ENCODE results near the gene PIEZO2.

The PIEZO2 gene

DNA sequence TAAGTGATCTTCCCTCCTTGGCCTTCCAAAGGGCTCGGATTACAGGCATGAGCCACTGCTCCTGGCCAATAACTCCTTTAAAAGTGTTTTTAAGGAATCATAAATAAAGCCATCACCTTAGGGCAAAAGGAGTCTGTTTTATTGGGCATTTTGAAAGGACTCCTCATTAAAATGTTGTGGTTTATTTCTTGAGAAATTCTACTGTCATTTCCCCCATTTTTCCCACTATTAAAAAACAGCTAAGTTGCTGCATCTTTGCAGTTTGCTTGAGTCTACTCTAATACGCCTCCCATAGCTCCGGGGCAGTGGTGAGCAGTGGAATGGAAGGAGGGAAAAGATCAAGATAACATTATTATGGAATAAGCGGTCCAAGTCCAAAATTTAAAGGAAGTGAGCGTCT lies 293.2 kb downstream of the PIEZO2 start (continued):
- TF ChIP-seq ARNTL (CRISPR knock-in tag; IDR thresholded peaks at IDR 0.05; ENCODE audit: borderline replicate concordance, low read depth) (no peak), RARB (CRISPR knock-in tag; IDR thresholded peaks at IDR 0.05) (no peak), GLIS3 (CRISPR knock-in tag; IDR thresholded peaks at IDR 0.05) (no peak), ZFP3 (CRISPR knock-in tag; IDR thresholded peaks at IDR 0.05) (no peak), ZNF565 (CRISPR knock-in tag; conservative IDR thresholded peaks at IDR 0.05; ENCODE audit: low read depth) (no peak)

DNA sequence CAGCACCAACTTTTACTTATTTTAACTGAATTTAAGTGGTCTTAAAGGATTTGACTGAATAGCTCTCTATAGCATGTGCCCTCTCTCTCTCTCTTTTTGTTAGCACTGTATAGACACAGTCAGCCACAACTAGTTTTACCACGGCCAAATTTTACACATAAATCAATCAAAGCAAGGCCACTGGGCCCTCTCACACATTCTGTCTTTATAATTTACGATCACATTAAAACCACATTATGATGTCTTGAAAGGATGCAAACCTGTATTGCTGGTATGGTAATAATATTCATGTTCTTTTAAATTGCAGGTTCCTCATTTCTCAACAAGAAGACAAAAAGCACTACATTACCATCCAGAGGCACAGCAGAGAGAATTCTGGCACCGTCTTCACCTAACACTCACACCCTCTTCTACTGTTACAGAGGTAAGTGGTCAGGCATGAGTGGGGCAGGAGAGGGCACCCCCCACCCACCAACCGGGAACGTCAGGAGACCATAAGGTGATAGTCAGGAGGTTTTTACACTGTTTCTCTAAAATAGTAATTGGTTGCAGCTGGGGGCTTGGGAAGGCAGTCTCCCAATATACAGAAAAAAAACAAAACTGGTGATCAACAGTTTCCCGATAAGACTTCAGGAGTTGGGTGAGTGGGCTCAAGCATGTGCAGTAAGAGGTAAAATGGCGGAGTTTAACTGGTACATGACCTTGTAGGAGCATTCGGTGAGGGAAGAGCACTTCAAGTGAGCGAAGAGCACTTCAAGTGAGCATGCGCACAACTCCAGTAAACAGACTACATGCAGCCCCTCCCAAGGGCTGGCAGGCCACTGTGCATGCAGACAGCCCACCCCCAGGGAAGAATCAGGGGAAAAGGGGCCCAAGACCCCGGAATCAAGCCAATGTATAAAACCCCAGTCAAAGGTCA lies 296.7 kb downstream of the PIEZO2 start:
- no peak for ATAC-seq
- TF ChIP-seq ZC3H10 (CRISPR knock-in tag; IDR thresholded peaks at IDR 0.05) = no peak
- TF ChIP-seq TCF4 (CRISPR knock-in tag; IDR thresholded peaks at IDR 0.05; ENCODE audit: borderline replicate concordance) = no peak
- no peak for TF ChIP-seq GLIS3 (CRISPR knock-in tag; IDR thresholded peaks at IDR 0.05)
- no peak for TF ChIP-seq ZNF565 (CRISPR knock-in tag; conservative IDR thresholded peaks at IDR 0.05; ENCODE audit: low read depth)
- TF ChIP-seq PPARA (CRISPR knock-in tag; IDR thresholded peaks at IDR 0.05; ENCODE audit: borderline replicate concordance) = no peak
- no peak for TF ChIP-seq CSDC2 (CRISPR knock-in tag; IDR thresholded peaks at IDR 0.05)
- TF ChIP-seq BACH2 (CRISPR knock-in tag; IDR thresholded peaks at IDR 0.05; ENCODE audit: borderline replicate concordance) = no peak
- TF ChIP-seq, protein P1, sequence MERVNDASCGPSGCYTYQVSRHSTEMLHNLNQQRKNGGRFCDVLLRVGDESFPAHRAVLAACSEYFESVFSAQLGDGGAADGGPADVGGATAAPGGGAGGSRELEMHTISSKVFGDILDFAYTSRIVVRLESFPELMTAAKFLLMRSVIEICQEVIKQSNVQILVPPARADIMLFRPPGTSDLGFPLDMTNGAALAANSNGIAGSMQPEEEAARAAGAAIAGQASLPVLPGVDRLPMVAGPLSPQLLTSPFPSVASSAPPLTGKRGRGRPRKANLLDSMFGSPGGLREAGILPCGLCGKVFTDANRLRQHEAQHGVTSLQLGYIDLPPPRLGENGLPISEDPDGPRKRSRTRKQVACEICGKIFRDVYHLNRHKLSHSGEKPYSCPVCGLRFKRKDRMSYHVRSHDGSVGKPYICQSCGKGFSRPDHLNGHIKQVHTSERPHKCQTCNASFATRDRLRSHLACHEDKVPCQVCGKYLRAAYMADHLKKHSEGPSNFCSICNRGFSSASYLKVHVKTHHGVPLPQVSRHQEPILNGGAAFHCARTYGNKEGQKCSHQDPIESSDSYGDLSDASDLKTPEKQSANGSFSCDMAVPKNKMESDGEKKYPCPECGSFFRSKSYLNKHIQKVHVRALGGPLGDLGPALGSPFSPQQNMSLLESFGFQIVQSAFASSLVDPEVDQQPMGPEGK (CRISPR knock-in tag; IDR thresholded peaks at IDR 0.05; ENCODE audit: borderline replicate concordance) = no peak
- no peak for TF ChIP-seq ZFP30 (CRISPR knock-in tag; IDR thresholded peaks at IDR 0.05)
- no peak for TF ChIP-seq ARNTL (CRISPR knock-in tag; IDR thresholded peaks at IDR 0.05; ENCODE audit: borderline replicate concordance, low read depth)
- TF ChIP-seq ISL1 (CRISPR knock-in tag; IDR thresholded peaks at IDR 0.05) = no peak
- no peak for TF ChIP-seq ZFP3 (CRISPR knock-in tag; IDR thresholded peaks at IDR 0.05)
- no peak for TF ChIP-seq OSR1 (CRISPR knock-in tag; IDR thresholded peaks at IDR 0.05)
- TF ChIP-seq, protein P2, sequence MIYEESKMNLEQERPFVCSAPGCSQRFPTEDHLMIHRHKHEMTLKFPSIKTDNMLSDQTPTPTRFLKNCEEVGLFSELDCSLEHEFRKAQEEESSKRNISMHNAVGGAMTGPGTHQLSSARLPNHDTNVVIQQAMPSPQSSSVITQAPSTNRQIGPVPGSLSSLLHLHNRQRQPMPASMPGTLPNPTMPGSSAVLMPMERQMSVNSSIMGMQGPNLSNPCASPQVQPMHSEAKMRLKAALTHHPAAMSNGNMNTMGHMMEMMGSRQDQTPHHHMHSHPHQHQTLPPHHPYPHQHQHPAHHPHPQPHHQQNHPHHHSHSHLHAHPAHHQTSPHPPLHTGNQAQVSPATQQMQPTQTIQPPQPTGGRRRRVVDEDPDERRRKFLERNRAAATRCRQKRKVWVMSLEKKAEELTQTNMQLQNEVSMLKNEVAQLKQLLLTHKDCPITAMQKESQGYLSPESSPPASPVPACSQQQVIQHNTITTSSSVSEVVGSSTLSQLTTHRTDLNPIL (CRISPR knock-in tag; IDR thresholded peaks at IDR 0.05; ENCODE audit: low read depth) = no peak

DNA sequence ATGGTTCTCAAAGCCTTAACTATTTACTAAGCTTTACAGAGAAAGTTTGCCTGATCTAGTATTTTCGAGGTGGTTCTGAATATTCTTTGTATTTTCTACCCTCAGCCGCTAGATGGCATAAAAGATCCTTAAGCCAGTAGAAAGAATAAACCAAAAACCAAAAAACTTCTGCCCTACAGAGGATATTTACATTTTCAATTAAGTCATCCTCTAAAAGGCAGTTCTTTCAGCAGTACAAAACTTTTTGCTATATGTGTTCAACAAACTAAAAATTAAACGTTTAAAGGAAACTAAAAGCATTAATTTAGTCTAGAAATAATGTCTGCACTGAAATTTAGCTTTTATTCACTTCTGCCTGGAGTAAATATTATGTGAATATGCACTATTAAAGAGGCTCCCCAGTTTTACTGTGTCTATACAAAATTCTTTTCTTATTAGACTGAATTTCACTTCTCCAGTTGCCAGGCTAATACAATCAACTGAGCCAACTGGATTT lies 297.5 kb downstream of the PIEZO2 start:
- TF ChIP-seq RARB (CRISPR knock-in tag; IDR thresholded peaks at IDR 0.05) (no peak), ZFP30 (CRISPR knock-in tag; IDR thresholded peaks at IDR 0.05) (no peak), SNAI2 (CRISPR knock-in tag; IDR thresholded peaks at IDR 0.05) (no peak), ZNF8 (CRISPR knock-in tag; IDR thresholded peaks at IDR 0.05) (no peak), ZC3H10 (CRISPR knock-in tag; IDR thresholded peaks at IDR 0.05) (no peak), ISL1 (CRISPR knock-in tag; IDR thresholded peaks at IDR 0.05) (no peak), ZNF70 (CRISPR knock-in tag; IDR thresholded peaks at IDR 0.05) (no peak), GLIS3 (CRISPR knock-in tag; IDR thresholded peaks at IDR 0.05) (no peak)
- ATAC-seq = peak; percentile 43; the same call in 1 of the 3 replicates

DNA sequence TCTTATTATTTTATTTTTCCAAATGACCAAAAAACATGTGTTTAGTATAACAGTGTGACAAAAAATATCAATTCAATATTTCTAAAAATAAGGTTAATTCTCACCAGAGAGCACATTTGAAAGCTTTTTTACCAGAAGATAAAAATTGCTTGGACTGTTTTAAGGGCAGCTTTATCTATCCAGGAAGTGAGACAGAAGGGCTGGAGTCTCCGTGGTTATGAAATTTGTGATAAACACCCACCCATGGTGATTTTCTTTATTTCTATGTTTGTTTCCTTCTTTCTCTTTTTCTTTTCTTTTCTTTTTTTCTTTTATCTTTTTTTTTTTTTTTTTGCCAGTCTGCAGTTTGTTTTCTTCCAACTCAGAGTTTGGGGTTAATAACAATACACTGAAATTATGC lies 298.5 kb downstream of the PIEZO2 start:
- no peak for TF ChIP-seq PPARA (CRISPR knock-in tag; IDR thresholded peaks at IDR 0.05; ENCODE audit: borderline replicate concordance)
- no peak for ATAC-seq

DNA sequence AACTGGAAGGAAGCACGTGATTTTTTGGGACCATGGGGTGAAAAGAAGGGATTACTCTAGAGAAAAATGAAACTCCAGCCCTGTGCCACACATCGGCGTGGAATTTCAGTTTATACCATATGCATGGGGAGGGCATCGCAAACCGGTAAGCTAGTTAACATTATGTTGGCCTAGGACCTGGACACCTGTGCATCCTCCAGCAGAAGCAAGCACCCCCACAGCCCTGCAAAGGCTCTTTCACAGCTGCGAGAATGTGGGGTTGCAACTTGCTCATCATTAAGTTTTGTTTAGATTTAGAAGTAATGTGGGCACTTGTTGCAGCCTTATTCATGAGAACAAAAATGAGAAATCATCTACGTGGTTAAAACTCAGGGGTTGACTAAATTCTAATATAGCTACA lies 299.2 kb downstream of the PIEZO2 start:
- ATAC-seq = no peak
- TF ChIP-seq ZFP30 (CRISPR knock-in tag; IDR thresholded peaks at IDR 0.05) = no peak
- TF ChIP-seq ARNTL (CRISPR knock-in tag; IDR thresholded peaks at IDR 0.05; ENCODE audit: borderline replicate concordance, low read depth) = no peak
- TF ChIP-seq GLIS3 (CRISPR knock-in tag; IDR thresholded peaks at IDR 0.05) = no peak
- TF ChIP-seq POU6F1 (CRISPR knock-in tag; IDR thresholded peaks at IDR 0.05; ENCODE audit: borderline replicate concordance, low read depth) = no peak
- TF ChIP-seq ESRRG (CRISPR knock-in tag; IDR thresholded peaks at IDR 0.05) = no peak
- TF ChIP-seq BACH2 (CRISPR knock-in tag; IDR thresholded peaks at IDR 0.05; ENCODE audit: borderline replicate concordance) = no peak
- TF ChIP-seq, protein P3, sequence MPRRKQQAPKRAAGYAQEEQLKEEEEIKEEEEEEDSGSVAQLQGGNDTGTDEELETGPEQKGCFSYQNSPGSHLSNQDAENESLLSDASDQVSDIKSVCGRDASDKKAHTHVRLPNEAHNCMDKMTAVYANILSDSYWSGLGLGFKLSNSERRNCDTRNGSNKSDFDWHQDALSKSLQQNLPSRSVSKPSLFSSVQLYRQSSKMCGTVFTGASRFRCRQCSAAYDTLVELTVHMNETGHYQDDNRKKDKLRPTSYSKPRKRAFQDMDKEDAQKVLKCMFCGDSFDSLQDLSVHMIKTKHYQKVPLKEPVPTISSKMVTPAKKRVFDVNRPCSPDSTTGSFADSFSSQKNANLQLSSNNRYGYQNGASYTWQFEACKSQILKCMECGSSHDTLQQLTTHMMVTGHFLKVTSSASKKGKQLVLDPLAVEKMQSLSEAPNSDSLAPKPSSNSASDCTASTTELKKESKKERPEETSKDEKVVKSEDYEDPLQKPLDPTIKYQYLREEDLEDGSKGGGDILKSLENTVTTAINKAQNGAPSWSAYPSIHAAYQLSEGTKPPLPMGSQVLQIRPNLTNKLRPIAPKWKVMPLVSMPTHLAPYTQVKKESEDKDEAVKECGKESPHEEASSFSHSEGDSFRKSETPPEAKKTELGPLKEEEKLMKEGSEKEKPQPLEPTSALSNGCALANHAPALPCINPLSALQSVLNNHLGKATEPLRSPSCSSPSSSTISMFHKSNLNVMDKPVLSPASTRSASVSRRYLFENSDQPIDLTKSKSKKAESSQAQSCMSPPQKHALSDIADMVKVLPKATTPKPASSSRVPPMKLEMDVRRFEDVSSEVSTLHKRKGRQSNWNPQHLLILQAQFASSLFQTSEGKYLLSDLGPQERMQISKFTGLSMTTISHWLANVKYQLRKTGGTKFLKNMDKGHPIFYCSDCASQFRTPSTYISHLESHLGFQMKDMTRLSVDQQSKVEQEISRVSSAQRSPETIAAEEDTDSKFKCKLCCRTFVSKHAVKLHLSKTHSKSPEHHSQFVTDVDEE (CRISPR knock-in tag; IDR thresholded peaks at IDR 0.05) = no peak
- TF ChIP-seq OSR1 (CRISPR knock-in tag; IDR thresholded peaks at IDR 0.05) = no peak
- TF ChIP-seq, protein P2 (CRISPR knock-in tag; IDR thresholded peaks at IDR 0.05; ENCODE audit: low read depth) = no peak
- no peak for TF ChIP-seq CSRNP3 (CRISPR knock-in tag; IDR thresholded peaks at IDR 0.05)
- no peak for TF ChIP-seq PPARA (CRISPR knock-in tag; IDR thresholded peaks at IDR 0.05; ENCODE audit: borderline replicate concordance)
- TF ChIP-seq ZNF70 (CRISPR knock-in tag; IDR thresholded peaks at IDR 0.05) = no peak

Data from SK-N-SH treated with all-trans-retinoic acid at 6 μM for 48 hours (cell line).